Cardiac fibroblast (primary cell): ENCODE data around the gene ESRRG.

Source experiments
- DNase-seq, 2 donors: peaks; one replicate each; pipeline versions ENCODE4 v3.0.0 to v3.0.0-alpha.2; 2010; ENCODE audit warnings: low read depth in 2 of 2
- H3K4me3 ChIP-seq, 2 donors: replicated peaks in 1 of 2; 1 replicate in 1 of 2; 2 replicates in 1 of 2; pipeline ENCODE4 v1.5.1; 2011; ENCODE audit warnings: low read depth in 2 of 2, low read length in 2 of 2, mild to moderate bottlenecking in 2 of 2, moderate library complexity in 1 of 2
- TF ChIP-seq, protein P1 (sequence below): IDR thresholded peaks from one replicate; pipeline ENCODE4 v1.5.1; 2011; ENCODE audit warnings: low read depth, mild to moderate bottlenecking, low read length, inconsistent platforms

ESRRG gene

DNA sequence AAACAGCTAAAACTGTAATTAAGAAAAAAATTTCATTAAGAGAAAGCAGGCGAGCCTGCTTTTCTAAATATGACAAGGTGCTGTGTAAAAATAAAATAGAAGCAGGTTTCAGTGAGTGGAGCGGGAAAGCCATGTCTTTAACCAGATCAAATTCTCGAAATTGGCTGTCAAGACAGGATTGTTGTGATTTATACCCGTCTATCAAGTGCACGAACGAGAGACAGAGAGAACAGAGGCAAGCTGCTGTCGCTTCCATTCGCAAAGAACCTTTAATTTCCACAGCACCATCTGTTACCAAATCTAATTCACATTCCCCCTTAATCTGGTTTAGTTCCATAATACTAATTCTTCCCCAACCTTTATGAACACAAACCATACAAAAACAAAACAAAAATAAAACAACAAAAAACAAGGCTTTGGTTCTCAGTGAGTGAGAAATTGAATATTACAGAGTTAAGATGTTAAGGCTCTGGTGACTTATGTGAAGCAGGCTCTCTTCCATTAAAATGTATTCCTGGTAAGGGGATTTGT lies 35.0 kb downstream of the ESRRG start:
- H3K4me3 ChIP-seq, result no peak overlapping the region
- no peak for DNase-seq
- TF ChIP-seq, protein P1, sequence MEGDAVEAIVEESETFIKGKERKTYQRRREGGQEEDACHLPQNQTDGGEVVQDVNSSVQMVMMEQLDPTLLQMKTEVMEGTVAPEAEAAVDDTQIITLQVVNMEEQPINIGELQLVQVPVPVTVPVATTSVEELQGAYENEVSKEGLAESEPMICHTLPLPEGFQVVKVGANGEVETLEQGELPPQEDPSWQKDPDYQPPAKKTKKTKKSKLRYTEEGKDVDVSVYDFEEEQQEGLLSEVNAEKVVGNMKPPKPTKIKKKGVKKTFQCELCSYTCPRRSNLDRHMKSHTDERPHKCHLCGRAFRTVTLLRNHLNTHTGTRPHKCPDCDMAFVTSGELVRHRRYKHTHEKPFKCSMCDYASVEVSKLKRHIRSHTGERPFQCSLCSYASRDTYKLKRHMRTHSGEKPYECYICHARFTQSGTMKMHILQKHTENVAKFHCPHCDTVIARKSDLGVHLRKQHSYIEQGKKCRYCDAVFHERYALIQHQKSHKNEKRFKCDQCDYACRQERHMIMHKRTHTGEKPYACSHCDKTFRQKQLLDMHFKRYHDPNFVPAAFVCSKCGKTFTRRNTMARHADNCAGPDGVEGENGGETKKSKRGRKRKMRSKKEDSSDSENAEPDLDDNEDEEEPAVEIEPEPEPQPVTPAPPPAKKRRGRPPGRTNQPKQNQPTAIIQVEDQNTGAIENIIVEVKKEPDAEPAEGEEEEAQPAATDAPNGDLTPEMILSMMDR, result no peak

DNA sequence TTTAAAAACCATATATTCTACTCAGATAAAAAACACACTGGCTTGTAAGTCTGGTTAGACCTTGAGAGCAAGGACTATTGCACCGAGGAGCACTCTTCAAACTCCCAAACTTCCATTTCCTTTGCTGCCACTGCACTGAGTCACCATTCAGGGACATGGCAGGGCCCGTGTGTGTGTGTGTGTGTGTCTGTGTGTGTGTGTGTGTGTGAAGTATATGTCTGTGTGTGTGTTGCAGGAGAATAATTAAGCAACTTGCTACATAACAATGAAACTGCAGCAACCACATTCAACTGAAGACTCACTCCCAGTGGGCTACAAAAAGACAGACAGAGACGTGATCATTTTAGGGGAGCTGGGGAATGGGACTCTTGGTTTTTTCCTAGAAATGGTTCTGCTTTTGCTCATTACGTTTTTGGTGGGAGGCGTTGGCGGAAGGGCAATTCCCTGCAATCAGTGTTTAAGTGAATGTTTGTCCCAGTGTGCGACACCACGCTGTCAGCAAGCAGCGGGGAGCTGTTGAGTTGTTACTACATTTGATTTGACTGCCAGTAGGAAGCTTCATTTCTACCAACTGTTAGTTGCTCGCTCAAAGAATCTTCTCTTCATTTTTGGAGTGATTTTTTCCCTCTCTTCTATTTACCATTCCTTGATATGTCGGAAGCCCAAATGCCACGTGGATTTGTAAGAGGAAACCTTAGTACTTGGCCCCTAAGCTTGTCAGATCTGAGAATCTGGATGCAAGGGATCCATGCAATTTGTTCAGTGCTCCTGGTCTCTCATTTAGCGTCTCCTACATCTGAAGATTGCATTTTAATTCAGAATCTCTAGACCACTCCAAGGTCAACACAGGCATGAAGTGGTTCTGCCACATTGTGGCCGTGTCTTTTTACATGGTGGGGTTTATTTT lies 36.1 kb downstream of the ESRRG start:
- TF ChIP-seq, protein P1, result no peak

DNA sequence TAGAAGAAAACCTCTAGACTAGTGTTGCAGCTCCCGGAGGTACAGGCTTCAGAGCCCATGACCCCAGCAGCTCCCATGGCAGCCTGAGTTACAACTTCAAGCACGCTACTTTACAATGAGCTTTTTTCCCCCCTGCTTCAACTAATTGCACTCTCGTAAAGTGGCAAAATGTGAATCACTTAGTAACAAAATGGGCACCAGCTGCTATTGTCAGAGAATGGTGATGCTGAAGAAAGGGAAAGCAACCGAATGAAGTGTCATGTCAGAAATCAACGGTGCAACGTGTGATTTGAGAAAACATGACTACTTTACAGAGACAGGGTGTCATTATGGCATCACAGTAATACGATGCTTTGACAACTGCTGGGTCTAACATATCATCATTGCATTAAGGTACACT lies 40.5 kb downstream of the ESRRG start:
- no peak overlapping the region for H3K4me3 ChIP-seq
- TF ChIP-seq, protein P1, result no peak
- no peak for DNase-seq

More for the DNA sequence above, 36.1 kb downstream of the ESRRG start:
- H3K4me3 ChIP-seq, result no peak overlapping the region
- DNase-seq, result peak; percentile 1 to 10

DNA sequence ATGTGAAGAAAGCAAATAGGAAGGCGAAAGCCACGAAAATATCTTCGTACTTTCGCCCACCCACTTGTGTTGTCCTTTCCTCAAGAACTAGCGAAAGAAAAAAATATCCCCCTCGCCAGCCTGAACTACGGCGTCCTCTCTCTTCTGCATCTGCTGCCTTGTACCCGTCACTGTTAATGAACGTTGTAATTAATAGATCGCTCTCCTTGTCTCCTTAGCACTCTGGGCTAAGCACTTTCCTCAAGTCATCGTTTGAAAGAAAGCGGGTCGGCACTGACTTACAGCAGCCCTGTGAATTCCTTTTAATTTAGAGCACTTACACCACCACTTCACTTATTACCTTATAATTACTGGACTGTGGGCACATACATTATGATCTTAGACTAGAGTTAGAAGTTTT lies 44.1 kb downstream of the ESRRG start:
- DNase-seq, result no peak
- TF ChIP-seq, protein P1, result no peak
- no peak overlapping the region for H3K4me3 ChIP-seq

DNA sequence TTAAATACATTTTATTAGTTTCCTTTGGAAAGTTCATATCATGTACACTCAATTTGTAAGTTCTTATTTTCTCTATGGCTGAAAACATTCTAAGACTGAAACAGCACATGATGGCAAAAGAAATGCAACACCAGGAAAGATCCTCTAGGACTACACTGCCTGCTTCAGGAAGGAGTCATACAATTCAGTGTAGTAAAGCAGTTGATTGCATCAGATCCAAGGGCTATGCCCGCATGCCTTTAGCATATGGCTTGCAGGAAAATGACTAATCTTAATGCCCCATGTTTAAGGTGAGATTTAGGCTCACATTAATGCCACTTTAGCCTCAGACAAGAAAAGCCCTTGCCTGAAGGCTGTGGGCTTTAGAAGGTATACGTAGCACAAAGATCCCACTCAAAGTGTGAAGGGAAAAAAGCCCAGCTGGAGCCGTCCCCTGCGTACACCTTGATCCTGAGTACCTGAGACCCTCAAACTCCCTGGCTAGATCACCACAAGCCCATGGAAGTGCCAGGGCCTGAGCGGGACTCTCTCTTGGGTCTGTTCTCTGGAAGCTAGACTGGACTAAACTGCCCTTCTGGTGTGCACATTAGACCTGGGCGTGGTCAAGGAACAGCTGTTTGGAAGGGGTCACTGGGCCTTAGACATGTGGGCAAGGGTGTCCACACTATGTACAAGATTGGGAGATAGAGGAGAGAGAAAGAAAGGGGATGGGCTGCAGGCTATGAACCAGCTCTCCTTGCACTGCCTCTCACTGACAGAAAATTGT lies 52.9 kb downstream of the ESRRG start:
- TF ChIP-seq, protein P1, result no peak
- peak; percentile 1 to 2 for DNase-seq
- no peak overlapping the region for H3K4me3 ChIP-seq

DNA sequence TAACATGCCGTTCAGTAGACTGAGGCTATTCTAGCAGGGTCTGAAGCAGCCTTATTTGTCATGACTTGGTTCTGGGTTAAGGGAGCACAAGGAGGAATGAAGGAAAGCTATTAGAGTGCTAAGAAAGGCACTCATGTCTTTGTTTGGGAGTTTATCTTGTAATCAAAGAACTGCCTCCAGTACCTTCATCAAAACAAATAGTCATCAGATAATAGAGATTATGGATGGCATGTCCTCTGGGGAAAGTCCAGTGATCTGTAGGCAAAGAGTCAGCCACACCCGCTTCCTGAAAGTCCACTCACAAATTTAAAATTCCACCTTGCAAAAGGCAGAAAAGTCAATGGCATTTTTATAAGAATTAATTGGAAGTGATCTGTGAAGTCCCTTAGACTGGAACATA lies 56.8 kb downstream of the ESRRG start:
- DNase-seq, result no peak
- H3K4me3 ChIP-seq, result no peak overlapping the region
- TF ChIP-seq, protein P1, result no peak
